Chondrocyte (in vitro differentiated cells): ENCODE data around the gene DLL4. TPM values are rescaled to one million over a fixed set of nuclear protein-coding genes. Genes with fewer than 3 reads are reported as not detected.

ENCODE experiments used
- DNase-seq: peaks from one replicate; pipeline ENCODE4 v3.0.0; 2021; ENCODE audit warnings: mixed read lengths, low spot score
- H3K27ac Mint-ChIP-seq: one replicate; pipeline ENCODE4 v1.8.0; 2021; ENCODE audit warnings: mild to moderate bottlenecking, moderate library complexity, mixed read lengths; ENCODE audit not compliant: unreplicated experiment
- H3K27me3 Mint-ChIP-seq: 2 replicates; pipeline ENCODE4 v1.8.0; 2021; ENCODE audit warnings: low read depth, mixed read lengths
- H3K36me3 Mint-ChIP-seq: 2 replicates; pipeline ENCODE4 v1.8.0; 2021; ENCODE audit warnings: low read depth, mixed read lengths
- H3K4me1 Mint-ChIP-seq: 2 replicates; pipeline ENCODE4 v1.8.0; 2021; ENCODE audit warnings: low read depth, mild to moderate bottlenecking, mixed read lengths
- H3K4me3 Mint-ChIP-seq: one replicate; pipeline ENCODE4 v1.8.0; 2021; ENCODE audit warnings: mild to moderate bottlenecking, moderate library complexity, mixed read lengths; ENCODE audit not compliant: unreplicated experiment
- H3K9me3 Mint-ChIP-seq: 2 replicates; pipeline ENCODE4 v1.8.0; 2021; ENCODE audit warnings: low read depth, mixed read lengths
- CTCF ChIP-seq: fragments of 200-600 bp; sonication (generic); IDR thresholded peaks from 2 replicates; pipeline ENCODE4 v1.5.0; 2021; ENCODE audit warnings: antibody characterized with exemption, mild to moderate bottlenecking, moderate library complexity
- total RNA-seq: library from RNA; stranded (reverse); gene quantifications from 3 replicates; pipeline ENCODE4 v1.2.1, GENCODE V29; 2021

DLL4 gene
- total RNA-seq, 1 donor from 2014 or later, result 0.45 TPM

- Mint-ChIP-seq H3K27me3 (no peaks in the 10 kb centered on the region), H3K9me3 (no peaks in the 10 kb centered on the region), H3K4me1 (peaks cover 72% of the 10 kb centered on the region), H3K36me3 (peaks cover 14% of the 10 kb centered on the region), H3K4me3 (no peak overlapping the region), H3K27ac (no peak overlapping the region)
- no peak for DNase-seq
- no peak for TF ChIP-seq CTCF
Measured at GRCh38 chr15:40957041-40957555, 28.0 kb downstream of the DLL4 start.

GRCh38 chr15:40957581-40958051 lies 28.5 kb downstream of the DLL4 start:
- peak overlapping the region; percentile 29 for H3K4me3 Mint-ChIP-seq
- H3K9me3 Mint-ChIP-seq, result no peaks in the 10 kb centered on the region
- no peak for TF ChIP-seq CTCF
- DNase-seq, result no peak
- H3K4me1 Mint-ChIP-seq, result peaks cover 66% of the 10 kb centered on the region
- peaks cover 14% of the 10 kb centered on the region for H3K36me3 Mint-ChIP-seq
- peak overlapping the region; percentile 72 for H3K27ac Mint-ChIP-seq
- no peaks in the 10 kb centered on the region for H3K27me3 Mint-ChIP-seq

- no peak for DNase-seq
- H3K27ac Mint-ChIP-seq, result peak overlapping the region; percentile 72
- peaks cover 14% of the 10 kb centered on the region for H3K36me3 Mint-ChIP-seq
- H3K4me1 Mint-ChIP-seq, result peaks cover 64% of the 10 kb centered on the region
- no peaks in the 10 kb centered on the region for H3K27me3 Mint-ChIP-seq
- H3K9me3 Mint-ChIP-seq, result no peaks in the 10 kb centered on the region
- TF ChIP-seq CTCF, result no peak
- no peak overlapping the region for H3K4me3 Mint-ChIP-seq
Measured at GRCh38 chr15:40958146-40958545, 29.0 kb downstream of the DLL4 start.

- Mint-ChIP-seq H3K27me3 (no peaks in the 10 kb centered on the region), H3K27ac (peak overlapping the region; percentile 72), H3K4me1 (peaks cover 64% of the 10 kb centered on the region), H3K9me3 (no peaks in the 10 kb centered on the region), H3K36me3 (peaks cover 13% of the 10 kb centered on the region), H3K4me3 (no peak overlapping the region)
- TF ChIP-seq CTCF, result no peak
- DNase-seq, result no peak
Measured at GRCh38 chr15:40958723-40959122, 29.6 kb downstream of the DLL4 start.

GRCh38 chr15:40959331-40960141 lies 30.4 kb downstream of the DLL4 start:
- peaks cover 56% of the 10 kb centered on the region for H3K4me1 Mint-ChIP-seq
- no peaks in the 10 kb centered on the region for H3K9me3 Mint-ChIP-seq
- TF ChIP-seq CTCF, result no peak
- H3K4me3 Mint-ChIP-seq, result no peak overlapping the region
- H3K27ac Mint-ChIP-seq, result peak overlapping the region; percentile 76
- no peaks in the 10 kb centered on the region for H3K27me3 Mint-ChIP-seq
- no peak for DNase-seq
- peaks cover 7% of the 10 kb centered on the region for H3K36me3 Mint-ChIP-seq
